GM12878 (cell line): ENCODE measurements around the gene COQ10B. TPM values are rescaled to one million over a fixed set of nuclear protein-coding genes. Genes with fewer than 3 reads are reported as not detected.

ENCODE experiments used
- ATF3 ChIP-seq: IDR thresholded peaks from 2 replicates; pipeline ENCODE4 v1.6.1; 2011; ENCODE audit warnings: low read depth, mild to moderate bottlenecking, low read length, moderate library complexity, borderline replicate concordance; ENCODE audit errors: extremely low read depth
- CBX3 ChIP-seq: fragments of 200-600 bp; sonication (generic); IDR thresholded peaks from 2 replicates; pipeline ENCODE4 v1.6.1; 2016; ENCODE audit warnings: low read depth, borderline replicate concordance
- CTCF ChIP-seq, 3 experiments: IDR thresholded peaks in 2 of 3; conservative IDR thresholded peaks in 1 of 3; 2 replicates each; pipeline ENCODE4 v1.5.1; 2011; ENCODE audit warnings: low read depth in 3 of 3, low read length in 3 of 3, mild to moderate bottlenecking in 3 of 3, control low read depth in 2 of 3, moderate library complexity in 2 of 3, inconsistent platforms in 1 of 3, mixed read lengths in 1 of 3; ENCODE audit not compliant: control insufficient read depth in 2 of 3, insufficient read depth in 1 of 3; ENCODE audit errors: extremely low read depth in 1 of 3
- E2F8 ChIP-seq: fragments of 450-650 bp; IDR thresholded peaks from 2 replicates; pipeline ENCODE4 v1.6.1; 2018; ENCODE audit warnings: mild to moderate bottlenecking, low read depth, moderate library complexity; ENCODE audit not compliant: partially characterized antibody
- ETV6 ChIP-seq, 2 experiments: fragments of 450-650 bp in 1 of 2; IDR thresholded peaks in 1 of 2; conservative IDR thresholded peaks in 1 of 2; 2 replicates each; pipeline ENCODE4 v1.6.1; 2014; ENCODE audit warnings: antibody characterized with exemption in 1 of 2, borderline replicate concordance in 1 of 2, low read depth in 1 of 2, mild to moderate bottlenecking in 1 of 2, moderate library complexity in 1 of 2
- FOXM1 ChIP-seq: IDR thresholded peaks from 2 replicates; pipeline ENCODE4 v1.6.1; 2012; ENCODE audit warnings: low read depth, mild to moderate bottlenecking, inconsistent platforms, low read length, moderate library complexity
- IRF5 ChIP-seq: fragments of 450-650 bp; IDR thresholded peaks from 2 replicates; pipeline ENCODE4 v1.6.1; 2017; ENCODE audit warnings: borderline replicate concordance
- LARP7 ChIP-seq: fragments of 450-650 bp; IDR thresholded peaks from 2 replicates; pipeline ENCODE4 v1.6.1; 2017; ENCODE audit warnings: mild to moderate bottlenecking
- NFYB ChIP-seq: IDR thresholded peaks from 2 replicates; pipeline ENCODE4 v1.6.1; 2011; ENCODE audit warnings: low read depth, mild to moderate bottlenecking, low read length, improper control_type of control experiment, moderate library complexity; ENCODE audit not compliant: insufficient read depth
- PKNOX1 ChIP-seq: fragments of 450-650 bp; IDR thresholded peaks from 2 replicates; pipeline ENCODE4 v1.6.1; 2016; ENCODE audit warnings: mild to moderate bottlenecking
- SIX5 ChIP-seq: IDR thresholded peaks from 2 replicates; pipeline ENCODE4 v1.6.1; 2011; ENCODE audit warnings: mild to moderate bottlenecking, low read depth, low read length, moderate library complexity; ENCODE audit not compliant: severe bottlenecking
- TARDBP ChIP-seq: IDR thresholded peaks from 2 replicates; pipeline ENCODE4 v1.6.1; 2016; ENCODE audit warnings: borderline replicate concordance
- ZBTB4 ChIP-seq: fragments of 450-650 bp; formaldehyde crosslinking; IDR thresholded peaks from 2 replicates; pipeline ENCODE4 v1.4.0; 2022; ENCODE audit warnings: mild to moderate bottlenecking, moderate library complexity
- polyA plus RNA-seq, 11 experiments: library from polyadenylated mRNA; depleted of rRNA in 4 of 11; unstranded in 6 of 11; stranded (reverse) in 5 of 11; fragments of >200 nt; fragmentation: Nextera tagmentation in 4 of 11; fragmentation: Illumina TruSeq in 1 of 11; extraction: Ambion mirVana in 4 of 11; extraction: Trizol in 1 of 11; gene quantifications; 1 replicate in 1 of 11; 2 replicates in 10 of 11; pipeline versions ENCODE4 v1.2.1 to v1.2.3, GENCODE V29; 2011 to 2016; ENCODE audit warnings: inconsistent platforms in 2 of 11, missing spikeins in 2 of 11, low read depth in 1 of 11
- total RNA-seq, 4 experiments: library from RNA; depleted of rRNA in 3 of 4; stranded (reverse); fragments of >200 nt in 3 of 4; fragmentation: Illumina TruSeq in 1 of 4; extraction: Trizol in 1 of 4; gene quantifications; 2 replicates each; pipeline versions ENCODE4 v1.2.1 to v1.2.3, GENCODE V29; 2013 to 2021

Gene COQ10B
- total and polyA plus RNA-seq, 10 of the 15 experiments (the other 5 are each of a cell fraction or from before 2014, with no cell fraction given), result 3.6 to 23.2 (median 13.2) TPM

GRCh38 chr2:197499594-197500502 is 46.5 kb downstream of the COQ10B start, which contains the start of the genes HSPD1 and HSPE1 (continued):
- TF ChIP-seq ZBTB4 (CRISPR knock-in tag) (no peak), E2F8 (peak; percentile 97), IRF5 (no peak), NFYB (peak; percentile 34; the same call in 1 of the 2 replicates), LARP7 (peak; percentile 88), TARDBP (peak; percentile 82), CBX3 (no peak), PKNOX1 (peak; percentile 71), SIX5 (peak; percentile 41), CTCF (IDR thresholded peaks at IDR 0.05 in 2 of 3, conservative IDR thresholded peaks at IDR 0.05 in 1 of 3; ENCODE audit: control insufficient read depth in 2 of 3, extremely low read depth in 1 of 3, insufficient read depth in 1 of 3, low read depth in 3 of 3, low read length in 3 of 3) (no peak), FOXM1 (no peak), ETV6 (conservative IDR thresholded peaks at IDR 0.05 in 1 of 2, IDR thresholded peaks at IDR 0.05 in 1 of 2; ENCODE audit: borderline replicate concordance in 1 of 2, low read depth in 1 of 2) (0 out of 4 replicates have a peak, but pooled peaks of 1 of the 2 experiments have one; percentile 28), ATF3 (peak; percentile 97)
